ENCODE measurements around the gene SPACA5B.

GRCh38 chrX:48180811-48181210, 50.4 kb downstream of the SPACA5B start:
- no peak for TF ChIP-seq E2F6 (IDR thresholded peaks at IDR 0.05; ENCODE audit: borderline replicate concordance, low read depth)
- no peak for TF ChIP-seq CHD2 (IDR thresholded peaks at IDR 0.05; ENCODE audit: low read length, partially characterized antibody)
- TF ChIP-seq REST (IDR thresholded peaks at IDR 0.05): no peak
- TF ChIP-seq CTCF (IDR thresholded peaks at IDR 0.05): no peak
- no peak for TF ChIP-seq NR3C1 (IDR thresholded peaks at IDR 0.05)
- no peak for TF ChIP-seq EP300 (IDR thresholded peaks at IDR 0.05)
- no peak for TF ChIP-seq USF2 (IDR thresholded peaks at IDR 0.05)
- TF ChIP-seq MAFK (IDR thresholded peaks at IDR 0.05; ENCODE audit: partially characterized antibody): no peak

Measured in A549 (cell line).